DND-41 (cell line): ENCODE results near the gene PTPRN2.

Source experiments
- CTCF ChIP-seq: IDR thresholded peaks from 2 replicates; pipeline ENCODE4 v1.5.1; 2012; ENCODE audit warnings: borderline replicate concordance, low read length, moderate library complexity, mild to moderate bottlenecking; ENCODE audit not compliant: poor library complexity, severe bottlenecking; ENCODE audit errors: extremely low read depth
- EZH2 ChIP-seq: IDR thresholded peaks from 3 replicates; pipeline ENCODE4 v1.6.1; 2012; ENCODE audit warnings: borderline replicate concordance, low read depth, mild to moderate bottlenecking, moderate library complexity, low read length, inconsistent platforms; ENCODE audit not compliant: severe bottlenecking

- TF ChIP-seq CTCF = no peak
- TF ChIP-seq EZH2 = no peak
These were observed 702.5 kb downstream of the PTPRN2 start for GRCh38 chr7:157885140-157885539.
